ENCODE measurements around the gene FKBP1B.
"Not testable (repeated sequence)": the region's sequence is repeated elsewhere in the genome, so short reads cannot be mapped to it uniquely, and the experiment has no call there.

Gene FKBP1B

GRCh38 chr2:24086241-24086640 lies 36.7 kb downstream of the FKBP1B start:
- no peak overlapping the region for H3K4me3 ChIP-seq (ENCODE audit: low read depth, low read length)
- DNase-seq (ENCODE audit: low read depth), result no peak

- H3K4me3 ChIP-seq (ENCODE audit: low read depth, low read length), result no peak overlapping the region
- DNase-seq (ENCODE audit: low read depth), result no peak
Measured at GRCh38 chr2:24087032-24087431, 37.5 kb downstream of the FKBP1B start.

GRCh38 chr2:24088821-24089359 lies 39.3 kb downstream of the FKBP1B start:
- H3K4me3 ChIP-seq (ENCODE audit: low read depth, low read length), result no peak overlapping the region
- DNase-seq (ENCODE audit: low read depth), result no peak

- DNase-seq (ENCODE audit: low read depth), result not testable (repeated sequence)
Measured at GRCh38 chr2:24093270-24093669, 43.7 kb downstream of the FKBP1B start.

GRCh38 chr2:24095171-24095677 lies 45.7 kb downstream of the FKBP1B start:
- H3K4me3 ChIP-seq (ENCODE audit: low read depth, low read length); DNase-seq (ENCODE audit: low read depth): not testable (repeated sequence)

More at GRCh38 chr2:24093270-24093669, 43.7 kb downstream of the FKBP1B start:
- H3K4me3 ChIP-seq (ENCODE audit: low read depth, low read length), result not testable (repeated sequence)

GRCh38 chr2:24100732-24101131 lies 51.2 kb downstream of the FKBP1B start:
- not testable (repeated sequence) for DNase-seq (ENCODE audit: low read depth); H3K4me3 ChIP-seq (ENCODE audit: low read depth, low read length)

- no peak overlapping the region for H3K4me3 ChIP-seq (ENCODE audit: low read depth, low read length)
- no peak for DNase-seq (ENCODE audit: low read depth)
Measured at GRCh38 chr2:24101992-24102391, 52.5 kb downstream of the FKBP1B start.

GRCh38 chr2:24102677-24103076 lies 53.1 kb downstream of the FKBP1B start:
- no peak for DNase-seq (ENCODE audit: low read depth)
- H3K4me3 ChIP-seq (ENCODE audit: low read depth, low read length), result no peak overlapping the region

- DNase-seq (ENCODE audit: low read depth), result no peak
- H3K4me3 ChIP-seq (ENCODE audit: low read depth, low read length), result no peak overlapping the region
Measured at GRCh38 chr2:24104110-24104650, 54.6 kb downstream of the FKBP1B start.

- no peak overlapping the region for H3K4me3 ChIP-seq (ENCODE audit: low read depth, low read length)
- no peak for DNase-seq (ENCODE audit: low read depth)
Measured at GRCh38 chr2:24104906-24105305, 55.4 kb downstream of the FKBP1B start.

- H3K4me3 ChIP-seq (ENCODE audit: low read depth, low read length), result no peak overlapping the region
- DNase-seq (ENCODE audit: low read depth), result no peak
Measured at GRCh38 chr2:24105816-24106215, 56.3 kb downstream of the FKBP1B start.

- no peak overlapping the region for H3K4me3 ChIP-seq (ENCODE audit: low read depth, low read length)
- DNase-seq (ENCODE audit: low read depth), result no peak
Measured at GRCh38 chr2:24106786-24107185, 57.2 kb downstream of the FKBP1B start.

GRCh38 chr2:24107336-24107735 lies 57.8 kb downstream of the FKBP1B start:
- DNase-seq (ENCODE audit: low read depth), result no peak
- H3K4me3 ChIP-seq (ENCODE audit: low read depth, low read length), result no peak overlapping the region

- H3K4me3 ChIP-seq (ENCODE audit: low read depth, low read length); DNase-seq (ENCODE audit: low read depth): not testable (repeated sequence)
Measured at GRCh38 chr2:24109431-24109830, 59.9 kb downstream of the FKBP1B start.

- DNase-seq (ENCODE audit: low read depth), result no peak
- no peak overlapping the region for H3K4me3 ChIP-seq (ENCODE audit: low read depth, low read length)
Measured at GRCh38 chr2:24110660-24111303, 61.2 kb downstream of the FKBP1B start.

- no peak overlapping the region for H3K4me3 ChIP-seq (ENCODE audit: low read depth, low read length)
- peak; percentile 45 for DNase-seq (ENCODE audit: low read depth)
Measured at GRCh38 chr2:24111407-24111901, 61.9 kb downstream of the FKBP1B start.

Measured in skeletal muscle cell (primary cell).